Measurements from ENCODE around the gene TRABD2A. TPM values are rescaled to one million over a fixed set of nuclear protein-coding genes. Genes with fewer than 3 reads are reported as not detected.

The TRABD2A gene
- total and polyA plus RNA-seq, 5 donors = 0.29 to 1.3 (median 0.62) TPM

GRCh38 chr2:84846741-84847142 is 34.1 kb downstream of the TRABD2A start:
- ATAC-seq = peak in 1 of 2 donors; percentile 32

GRCh38 chr2:84846041-84846663 is 34.7 kb downstream of the TRABD2A start:
- Histone ChIP-seq H3K4me1 (ENCODE audit: control insufficient read depth, insufficient read depth, low read length) (no peaks in the 10 kb centered on the region), H3K9me3 (ENCODE audit: control insufficient read depth, low read length) (no peaks in the 10 kb centered on the region), H3K4me3 (ENCODE audit: low read length) (no peak overlapping the region), H3K27me3 (ENCODE audit: control insufficient read depth, insufficient read depth) (no peaks in the 10 kb centered on the region), H3K27ac (ENCODE audit: low read length) (no peak overlapping the region)
- ATAC-seq = peak; percentile 25 to 26
- intact Hi-C loops (cut with DNase I) = no loop called here
- 41% methylated on average over 5 of the region's 5 CpGs for WGBS
- no peak for DNase-seq

More at GRCh38 chr2:84846741-84847142, 34.1 kb downstream of the TRABD2A start:
- H3K9me3 ChIP-seq (ENCODE audit: control insufficient read depth, low read length) = no peaks in the 10 kb centered on the region
- DNase-seq = no peak
- 80% methylated on average over 2 of the region's 2 CpGs for WGBS
- intact Hi-C loops (cut with DNase I) = no loop called here
- H3K27me3 ChIP-seq (ENCODE audit: control insufficient read depth, insufficient read depth) = no peaks in the 10 kb centered on the region
- no peak overlapping the region for H3K4me3 ChIP-seq (ENCODE audit: low read length)
- no peaks in the 10 kb centered on the region for H3K4me1 ChIP-seq (ENCODE audit: control insufficient read depth, insufficient read depth, low read length)
- no peak overlapping the region for H3K27ac ChIP-seq (ENCODE audit: low read length)

- Histone ChIP-seq H3K27ac (ENCODE audit: low read length) (no peak overlapping the region), H3K9me3 (ENCODE audit: control insufficient read depth, low read length) (no peaks in the 10 kb centered on the region), H3K4me1 (ENCODE audit: control insufficient read depth, insufficient read depth, low read length) (no peaks in the 10 kb centered on the region), H3K27me3 (ENCODE audit: control insufficient read depth, insufficient read depth) (no peaks in the 10 kb centered on the region), H3K4me3 (ENCODE audit: low read length) (no peak overlapping the region)
- 91% methylated on average over 8 of the region's 8 CpGs for WGBS
- intact Hi-C loops (cut with DNase I) = no loop called here
- DNase-seq = no peak
- no peak for ATAC-seq
Measured at GRCh38 chr2:84844141-84844540, 36.7 kb downstream of the TRABD2A start.

DNA sequence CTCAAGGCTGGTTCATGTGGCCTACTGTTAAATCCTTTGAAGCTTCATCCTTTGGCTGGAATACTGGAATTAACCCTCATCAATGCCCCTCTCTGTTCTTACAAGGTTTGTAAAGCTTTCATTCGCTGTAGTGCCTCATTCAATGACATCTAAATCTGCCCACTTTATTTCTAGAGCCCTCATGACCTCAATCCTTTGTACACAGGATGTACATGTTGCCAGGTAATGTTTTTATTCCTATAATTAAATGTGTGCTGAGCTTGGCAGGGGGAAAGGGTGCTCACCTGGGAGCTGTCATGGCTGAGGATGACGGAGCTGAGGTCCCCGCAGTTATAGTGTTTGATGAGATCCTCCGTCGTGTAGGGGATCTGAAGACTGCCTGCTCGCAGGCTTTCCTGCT is 39.3 kb downstream of the TRABD2A start:
- Histone ChIP-seq H3K27ac (ENCODE audit: low read length) (no peak overlapping the region), H3K4me3 (ENCODE audit: low read length) (no peak overlapping the region), H3K9me3 (ENCODE audit: control insufficient read depth, low read length) (no peaks in the 10 kb centered on the region), H3K4me1 (ENCODE audit: control insufficient read depth, insufficient read depth, low read length) (no peaks in the 10 kb centered on the region), H3K27me3 (ENCODE audit: control insufficient read depth, insufficient read depth) (no peaks in the 10 kb centered on the region)
- 86% methylated on average over 6 of the region's 6 CpGs for WGBS
- ATAC-seq (no peak), DNase-seq (no peak)
- intact Hi-C loops (cut with DNase I) = no loop called here

GRCh38 chr2:84840306-84840705 is 40.6 kb downstream of the TRABD2A start:
- Histone ChIP-seq H3K4me3 (ENCODE audit: low read length) (no peak overlapping the region), H3K4me1 (ENCODE audit: control insufficient read depth, insufficient read depth, low read length) (no peaks in the 10 kb centered on the region), H3K9me3 (ENCODE audit: control insufficient read depth, low read length) (no peaks in the 10 kb centered on the region), H3K27ac (ENCODE audit: low read length) (no peak overlapping the region), H3K27me3 (ENCODE audit: control insufficient read depth, insufficient read depth) (no peaks in the 10 kb centered on the region)
- DNase-seq (no peak), ATAC-seq (no peak)
- 57% methylated on average over 3 of the region's 3 CpGs for WGBS
- intact Hi-C loops (cut with DNase I) = no loop called here

- ATAC-seq (no peak), DNase-seq (no peak)
- no peaks in the 10 kb centered on the region for H3K9me3 ChIP-seq (ENCODE audit: control insufficient read depth, low read length)
- H3K4me1 ChIP-seq (ENCODE audit: control insufficient read depth, insufficient read depth, low read length) = no peaks in the 10 kb centered on the region
- intact Hi-C loops (cut with DNase I) = no loop called here
- WGBS = 81% methylated on average over 4 of the region's 4 CpGs
- no peak overlapping the region for H3K27ac ChIP-seq (ENCODE audit: low read length)
- no peaks in the 10 kb centered on the region for H3K27me3 ChIP-seq (ENCODE audit: control insufficient read depth, insufficient read depth)
- H3K4me3 ChIP-seq (ENCODE audit: low read length) = no peak overlapping the region
Measured at GRCh38 chr2:84839851-84840250, 41.0 kb downstream of the TRABD2A start.

GRCh38 chr2:84838434-84839145 is 42.3 kb downstream of the TRABD2A start:
- Histone ChIP-seq H3K27ac (ENCODE audit: low read length) (no peak overlapping the region), H3K4me1 (ENCODE audit: control insufficient read depth, insufficient read depth, low read length) (no peaks in the 10 kb centered on the region), H3K27me3 (ENCODE audit: control insufficient read depth, insufficient read depth) (no peaks in the 10 kb centered on the region), H3K4me3 (ENCODE audit: low read length) (no peak overlapping the region), H3K9me3 (ENCODE audit: control insufficient read depth, low read length) (no peaks in the 10 kb centered on the region)
- DNase-seq (no peak), ATAC-seq (no peak)
- intact Hi-C loops (cut with DNase I) = no loop called here
- 62% methylated on average over 2 of the region's 2 CpGs for WGBS

DNA sequence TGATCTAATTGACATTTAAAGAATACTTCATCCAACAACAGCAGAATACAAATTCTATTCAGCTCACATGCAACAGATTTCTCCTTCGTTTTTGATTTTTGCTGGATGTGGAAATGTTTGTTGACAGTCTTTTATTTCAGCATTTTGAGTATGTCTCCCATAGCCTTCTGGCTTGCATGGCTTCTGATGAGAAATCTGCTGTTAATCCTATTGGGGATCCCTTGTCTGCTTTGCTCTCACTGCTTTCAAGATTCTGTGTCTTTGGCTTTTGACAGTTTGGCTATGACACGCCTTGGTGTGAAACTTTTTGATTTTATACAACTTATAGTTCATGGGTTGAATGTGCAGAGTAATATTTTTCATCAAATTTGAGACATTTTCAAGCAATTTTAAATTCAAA is 44.7 kb downstream of the TRABD2A start:
- H3K27ac ChIP-seq (ENCODE audit: low read length) = no peak overlapping the region
- intact Hi-C loops (cut with DNase I) = no loop called here
- no peaks in the 10 kb centered on the region for H3K4me1 ChIP-seq (ENCODE audit: control insufficient read depth, insufficient read depth, low read length)
- 68% methylated on average over 2 of the region's 2 CpGs for WGBS
- H3K4me3 ChIP-seq (ENCODE audit: low read length) = no peak overlapping the region
- no peak for ATAC-seq
- H3K9me3 ChIP-seq (ENCODE audit: control insufficient read depth, low read length) = no peaks in the 10 kb centered on the region
- H3K27me3 ChIP-seq (ENCODE audit: control insufficient read depth, insufficient read depth) = no peaks in the 10 kb centered on the region
- DNase-seq = no peak

DNA sequence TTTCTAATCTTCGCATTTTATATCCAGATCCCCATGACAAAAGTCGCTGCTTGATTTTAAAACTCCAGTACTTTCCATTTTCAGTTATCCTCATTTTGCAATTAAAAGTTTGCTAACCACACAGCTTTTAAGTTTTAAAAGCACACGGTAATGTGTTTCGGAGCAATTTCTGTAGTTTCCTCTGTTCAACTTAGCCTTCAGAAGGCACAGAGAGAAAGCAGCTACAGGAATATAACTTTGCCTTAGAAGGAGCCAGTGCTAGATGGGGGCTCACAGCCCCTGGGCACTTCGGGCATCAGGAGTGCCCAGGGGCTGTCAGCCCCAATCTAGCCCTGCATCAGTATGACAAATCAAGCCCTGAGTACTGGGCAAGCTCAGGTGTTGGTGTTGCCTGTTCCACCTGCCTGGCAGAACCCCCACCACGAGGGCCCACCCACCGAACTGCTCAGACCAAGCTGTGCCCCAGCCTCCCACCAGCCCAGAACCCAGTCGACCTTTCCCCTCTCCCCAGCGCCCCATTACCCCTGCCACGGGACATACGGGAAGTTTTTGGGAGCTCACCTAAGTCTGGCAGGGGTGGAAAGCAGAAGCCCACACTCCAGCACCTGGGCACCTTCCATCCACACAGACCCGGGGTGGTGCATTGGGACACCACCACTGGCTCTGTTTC is 47.3 kb downstream of the TRABD2A start:
- Histone ChIP-seq H3K27ac (ENCODE audit: low read length) (no peak overlapping the region), H3K4me3 (ENCODE audit: low read length) (no peak overlapping the region), H3K9me3 (ENCODE audit: control insufficient read depth, low read length) (no peaks in the 10 kb centered on the region), H3K27me3 (ENCODE audit: control insufficient read depth, insufficient read depth) (no peaks in the 10 kb centered on the region), H3K4me1 (ENCODE audit: control insufficient read depth, insufficient read depth, low read length) (no peaks in the 10 kb centered on the region)
- WGBS = 85% methylated on average over 12 of the region's 12 CpGs
- DNase-seq = no peak
- ATAC-seq = no peak
- intact Hi-C loops (cut with DNase I) = no loop called here

GRCh38 chr2:84832772-84833461 is 48.0 kb downstream of the TRABD2A start:
- H3K27ac ChIP-seq (ENCODE audit: low read length) = no peak overlapping the region
- DNase-seq = peak in 1 of 3 donors; percentile 50
- H3K27me3 ChIP-seq (ENCODE audit: control insufficient read depth, insufficient read depth) = no peaks in the 10 kb centered on the region
- H3K4me3 ChIP-seq (ENCODE audit: low read length) = no peak overlapping the region
- no peaks in the 10 kb centered on the region for H3K9me3 ChIP-seq (ENCODE audit: control insufficient read depth, low read length)
- H3K4me1 ChIP-seq (ENCODE audit: control insufficient read depth, insufficient read depth, low read length) = no peaks in the 10 kb centered on the region
- WGBS = 62% methylated on average over 5 of the region's 5 CpGs
- intact Hi-C loops (cut with DNase I) = no loop called here
- peak; percentile 49 to 55 for ATAC-seq
